ENCODE data around the gene MRPL48.

DNA sequence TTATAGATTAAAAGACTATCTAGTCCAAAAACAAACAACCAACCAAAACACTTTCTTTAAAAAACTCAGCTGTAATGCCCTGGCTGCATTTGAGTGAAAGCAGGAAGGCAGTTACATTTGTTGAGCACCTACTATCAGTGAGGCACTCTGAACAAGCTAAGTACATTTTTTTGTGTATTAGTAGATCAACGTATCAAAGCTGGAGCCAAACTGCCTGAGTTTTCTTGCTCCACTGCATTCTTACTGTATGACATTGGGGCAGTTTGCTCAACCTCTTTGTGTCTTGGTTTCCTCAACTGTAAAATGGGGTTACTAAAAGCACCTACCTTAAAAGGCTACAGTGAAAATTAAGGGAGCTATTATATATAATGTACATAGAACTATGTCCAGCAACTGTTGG, 67.0 kb downstream of the MRPL48 start:
- TF ChIP-seq POLR2A (IDR thresholded peaks at IDR 0.05; ENCODE audit: low read depth, low read length), result no peak
- TF ChIP-seq POLR2AphosphoS5 (IDR thresholded peaks at IDR 0.05; ENCODE audit: low read depth, low read length), result no peak

Measured in GM12892 (cell line).